Testis (tissue), 2 donors: ENCODE measurements around the gene CHST10.

Experiments used
- CTCF ChIP-seq, 3 experiments: fragments of 450-650 bp in 2 of 3; fragments of 200-600 bp in 1 of 3; sonication (generic) in 1 of 3; IDR thresholded peaks; one replicate each; pipeline ENCODE4 v1.5.1; 2016 to 2019; ENCODE audit warnings: antibody characterized with exemption in 3 of 3, mild to moderate bottlenecking in 2 of 3, moderate library complexity in 1 of 3
- POLR2A ChIP-seq: fragments of 450-650 bp; IDR thresholded peaks from one replicate; pipeline ENCODE4 v1.6.1; 2017; ENCODE audit warnings: antibody characterized with exemption, mild to moderate bottlenecking, moderate library complexity

GRCh38 chr2:100424277-100424875, 6.9 kb upstream of the CHST10 start:
- no peak for TF ChIP-seq CTCF (IDR thresholded peaks at IDR 0.05)
- TF ChIP-seq POLR2A = no peak
